ENCODE results near the gene KRT8. TPM values are rescaled to one million over a fixed set of nuclear protein-coding genes. Genes with fewer than 3 reads are reported as not detected.

Gene KRT8
- total RNA-seq, 1 experiment from 2014 or later = not detected

GRCh38 chr12:52870361-52871290 lies 34.2 kb downstream of the KRT8 start:
- DNase-seq = peak; percentile 87
- peaks cover 9% of the 10 kb centered on the region for H4K20me1 ChIP-seq (ENCODE audit: insufficient read depth, low read depth, low read length)
- H3K9ac ChIP-seq (ENCODE audit: low read length) = peak overlapping the region; percentile 4; the same call in 1 of the 2 replicates
- H2AFZ ChIP-seq (ENCODE audit: low read length) = no peak overlapping the region
- H3K4me1 ChIP-seq (ENCODE audit: low read length) = peaks cover 17% of the 10 kb centered on the region
- no peak overlapping the region for H3K27ac ChIP-seq (ENCODE audit: low read length)
- peak overlapping the region; percentile 24; the same call in 1 of the 2 replicates for H3K4me3 ChIP-seq (ENCODE audit: low read length)
- H3K36me3 ChIP-seq (ENCODE audit: insufficient read depth, low read length) = no peaks in the 10 kb centered on the region
- H3K4me2 ChIP-seq (ENCODE audit: low read depth, low read length, poor library complexity, severe bottlenecking) = peak overlapping the region; percentile 62
- H3K79me2 ChIP-seq (ENCODE audit: low read length) = no peaks in the 10 kb centered on the region
- no peaks in the 10 kb centered on the region for H3K9me3 ChIP-seq (ENCODE audit: low read length)
- no peaks in the 10 kb centered on the region for H3K27me3 ChIP-seq (ENCODE audit: low read length)
- H3K9me2 ChIP-seq (replicated peaks; ENCODE audit: insufficient read depth, low read length) = no peaks in the 10 kb centered on the region

GRCh38 chr12:52867642-52868041 lies 37.2 kb downstream of the KRT8 start:
- Histone ChIP-seq H3K9me3 (ENCODE audit: low read length) (no peaks in the 10 kb centered on the region), H3K27ac (ENCODE audit: low read length) (no peak overlapping the region), H3K79me2 (ENCODE audit: low read length) (no peaks in the 10 kb centered on the region), H3K4me3 (ENCODE audit: low read length) (no peak overlapping the region), H2AFZ (ENCODE audit: low read length) (no peak overlapping the region), H3K4me1 (ENCODE audit: low read length) (peaks cover 17% of the 10 kb centered on the region), H3K36me3 (ENCODE audit: insufficient read depth, low read length) (no peaks in the 10 kb centered on the region), H4K20me1 (ENCODE audit: insufficient read depth, low read depth, low read length) (peaks cover 9% of the 10 kb centered on the region), H3K4me2 (ENCODE audit: low read depth, low read length, poor library complexity, severe bottlenecking) (no peak overlapping the region), H3K27me3 (ENCODE audit: low read length) (no peaks in the 10 kb centered on the region), H3K9me2 (replicated peaks; ENCODE audit: insufficient read depth, low read length) (no peaks in the 10 kb centered on the region), H3K9ac (ENCODE audit: low read length) (no peak overlapping the region)
- no peak for DNase-seq

DNA sequence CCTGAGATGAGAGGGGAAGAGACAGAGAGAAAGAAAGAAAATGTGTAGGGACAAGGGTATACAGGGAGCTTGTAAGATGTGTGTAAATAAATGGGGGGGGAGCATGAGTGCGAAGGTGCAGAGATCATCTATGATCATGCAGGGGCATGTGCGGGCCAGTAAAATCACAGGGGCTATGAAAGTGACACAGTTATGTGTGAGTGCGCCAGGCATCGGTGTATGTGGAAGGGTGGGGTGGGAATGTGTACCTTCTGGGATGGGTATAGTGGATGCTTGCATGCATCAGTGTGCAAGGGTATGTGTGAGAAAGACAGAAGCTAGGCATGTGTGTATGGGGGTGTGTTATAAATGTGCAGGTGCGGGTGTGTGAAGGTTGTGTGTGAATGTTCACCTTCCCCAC lies 37.7 kb downstream of the KRT8 start:
- Histone ChIP-seq H3K9ac (ENCODE audit: low read length) (no peak overlapping the region), H3K4me1 (ENCODE audit: low read length) (peaks cover 17% of the 10 kb centered on the region), H3K9me2 (replicated peaks; ENCODE audit: insufficient read depth, low read length) (no peaks in the 10 kb centered on the region), H3K36me3 (ENCODE audit: insufficient read depth, low read length) (no peaks in the 10 kb centered on the region), H3K9me3 (ENCODE audit: low read length) (no peaks in the 10 kb centered on the region), H3K27me3 (ENCODE audit: low read length) (no peaks in the 10 kb centered on the region), H3K79me2 (ENCODE audit: low read length) (no peaks in the 10 kb centered on the region), H3K4me3 (ENCODE audit: low read length) (no peak overlapping the region), H3K4me2 (ENCODE audit: low read depth, low read length, poor library complexity, severe bottlenecking) (no peak overlapping the region), H4K20me1 (ENCODE audit: insufficient read depth, low read depth, low read length) (peaks cover 9% of the 10 kb centered on the region), H2AFZ (ENCODE audit: low read length) (no peak overlapping the region), H3K27ac (ENCODE audit: low read length) (no peak overlapping the region)
- no peak for DNase-seq

DNA sequence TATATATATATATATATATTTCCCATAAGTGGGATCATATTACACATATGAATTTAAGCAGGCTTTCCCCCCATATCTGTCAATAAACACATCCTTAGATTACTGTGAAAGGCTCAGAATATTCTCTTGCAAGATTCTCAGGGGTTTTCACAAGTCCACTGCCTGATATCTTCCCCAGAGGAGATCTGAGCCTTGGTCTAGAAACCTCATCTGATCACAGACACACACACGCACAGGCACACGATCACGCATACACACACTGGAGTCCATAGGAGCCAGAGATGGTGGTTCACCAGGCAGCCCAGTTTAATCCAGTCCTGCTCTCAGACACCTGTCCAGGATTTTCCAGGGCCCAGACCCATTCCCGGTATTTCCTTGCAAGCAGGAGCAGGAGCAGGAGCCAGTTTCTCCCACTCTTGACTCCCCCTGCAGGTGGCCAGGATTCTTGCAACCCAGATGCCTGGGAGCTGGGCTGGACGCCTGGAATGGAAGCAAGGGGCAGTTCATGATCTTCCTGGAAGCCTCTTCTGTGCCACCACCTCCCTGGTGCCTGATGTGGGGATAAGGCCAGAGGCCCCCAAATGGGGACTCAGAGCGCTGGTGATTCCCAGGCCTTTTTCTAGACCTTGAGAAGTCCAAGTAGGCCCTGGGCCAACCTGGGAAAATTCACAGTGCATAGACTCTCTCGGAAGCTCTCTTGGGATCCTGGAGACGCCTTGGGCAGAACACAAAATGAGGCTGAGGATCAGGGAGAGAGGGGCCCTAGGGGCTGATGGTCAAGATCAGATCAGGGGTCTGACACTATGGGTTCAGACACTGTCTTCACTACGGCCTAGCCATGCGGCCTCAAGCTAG lies 39.6 kb downstream of the KRT8 start:
- Histone ChIP-seq H3K27me3 (ENCODE audit: low read length) (no peaks in the 10 kb centered on the region), H3K4me3 (ENCODE audit: low read length) (no peak overlapping the region), H2AFZ (ENCODE audit: low read length) (no peak overlapping the region), H3K27ac (ENCODE audit: low read length) (no peak overlapping the region), H4K20me1 (ENCODE audit: insufficient read depth, low read depth, low read length) (peaks cover 9% of the 10 kb centered on the region), H3K4me1 (ENCODE audit: low read length) (peaks cover 11% of the 10 kb centered on the region), H3K4me2 (ENCODE audit: low read depth, low read length, poor library complexity, severe bottlenecking) (no peak overlapping the region), H3K36me3 (ENCODE audit: insufficient read depth, low read length) (no peaks in the 10 kb centered on the region), H3K9ac (ENCODE audit: low read length) (no peak overlapping the region), H3K79me2 (ENCODE audit: low read length) (no peaks in the 10 kb centered on the region), H3K9me2 (replicated peaks; ENCODE audit: insufficient read depth, low read length) (no peaks in the 10 kb centered on the region), H3K9me3 (ENCODE audit: low read length) (no peaks in the 10 kb centered on the region)
- peak; percentile 57 for DNase-seq

- H3K4me1 ChIP-seq (ENCODE audit: low read length) = no peaks in the 10 kb centered on the region
- H3K4me2 ChIP-seq (ENCODE audit: low read depth, low read length, poor library complexity, severe bottlenecking) = no peak overlapping the region
- H3K36me3 ChIP-seq (ENCODE audit: insufficient read depth, low read length) = no peaks in the 10 kb centered on the region
- DNase-seq = no peak
- H3K9me2 ChIP-seq (replicated peaks; ENCODE audit: insufficient read depth, low read length) = no peaks in the 10 kb centered on the region
- no peaks in the 10 kb centered on the region for H3K79me2 ChIP-seq (ENCODE audit: low read length)
- H2AFZ ChIP-seq (ENCODE audit: low read length) = no peak overlapping the region
- no peak overlapping the region for H3K9ac ChIP-seq (ENCODE audit: low read length)
- no peaks in the 10 kb centered on the region for H3K9me3 ChIP-seq (ENCODE audit: low read length)
- no peaks in the 10 kb centered on the region for H3K27me3 ChIP-seq (ENCODE audit: low read length)
- no peaks in the 10 kb centered on the region for H4K20me1 ChIP-seq (ENCODE audit: insufficient read depth, low read depth, low read length)
- H3K27ac ChIP-seq (ENCODE audit: low read length) = no peak overlapping the region
- H3K4me3 ChIP-seq (ENCODE audit: low read length) = no peak overlapping the region
These were observed 42.9 kb downstream of the KRT8 start for GRCh38 chr12:52862023-52862422.

- Histone ChIP-seq H3K4me2 (ENCODE audit: low read depth, low read length, poor library complexity, severe bottlenecking) (no peak overlapping the region), H3K9ac (ENCODE audit: low read length) (no peak overlapping the region), H2AFZ (ENCODE audit: low read length) (no peak overlapping the region), H4K20me1 (ENCODE audit: insufficient read depth, low read depth, low read length) (no peaks in the 10 kb centered on the region), H3K9me3 (ENCODE audit: low read length) (no peaks in the 10 kb centered on the region), H3K4me1 (ENCODE audit: low read length) (no peaks in the 10 kb centered on the region), H3K27me3 (ENCODE audit: low read length) (no peaks in the 10 kb centered on the region), H3K36me3 (ENCODE audit: insufficient read depth, low read length) (no peaks in the 10 kb centered on the region), H3K79me2 (ENCODE audit: low read length) (no peaks in the 10 kb centered on the region), H3K4me3 (ENCODE audit: low read length) (no peak overlapping the region), H3K9me2 (replicated peaks; ENCODE audit: insufficient read depth, low read length) (no peaks in the 10 kb centered on the region), H3K27ac (ENCODE audit: low read length) (no peak overlapping the region)
- DNase-seq = no peak
These were observed 43.4 kb downstream of the KRT8 start for GRCh38 chr12:52861511-52861910.

DNA sequence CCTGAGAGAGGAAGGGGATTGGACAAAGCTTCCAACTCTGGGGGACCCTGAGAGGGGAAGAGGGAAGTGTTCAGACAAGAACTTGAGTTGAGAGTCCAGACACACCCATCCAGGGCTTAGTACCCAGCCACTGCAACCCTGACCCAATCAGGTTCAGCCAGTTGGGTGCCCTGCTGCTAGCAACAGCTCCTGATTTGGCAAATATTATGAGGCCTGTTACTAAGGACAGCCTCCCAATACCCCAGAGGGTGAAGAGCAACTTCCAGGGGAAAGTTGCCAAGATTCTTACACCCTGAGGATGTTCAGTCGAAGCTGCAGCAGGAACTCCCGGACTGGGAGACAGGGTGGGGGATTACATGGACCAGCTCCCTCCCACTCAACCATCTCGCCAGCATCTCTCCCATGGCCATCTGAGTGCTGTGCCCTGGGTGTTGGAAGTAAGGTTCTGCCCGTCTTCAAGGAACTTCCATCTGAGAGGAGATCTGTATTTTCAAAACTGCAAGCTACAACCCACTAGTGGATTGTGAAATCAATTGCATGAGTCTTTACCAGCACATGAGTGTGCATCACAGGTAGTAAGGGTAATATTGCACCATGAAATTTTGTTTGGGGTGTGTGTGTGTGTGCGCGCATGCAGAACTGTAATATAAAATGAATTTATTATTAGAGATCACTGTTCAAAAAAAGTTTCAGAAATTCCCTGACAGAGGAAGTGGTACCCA lies 44.6 kb downstream of the KRT8 start:
- Histone ChIP-seq H3K79me2 (ENCODE audit: low read length) (no peaks in the 10 kb centered on the region), H3K4me3 (ENCODE audit: low read length) (no peak overlapping the region), H3K9ac (ENCODE audit: low read length) (no peak overlapping the region), H3K27ac (ENCODE audit: low read length) (no peak overlapping the region), H2AFZ (ENCODE audit: low read length) (no peak overlapping the region), H3K9me2 (replicated peaks; ENCODE audit: insufficient read depth, low read length) (no peaks in the 10 kb centered on the region), H3K36me3 (ENCODE audit: insufficient read depth, low read length) (no peaks in the 10 kb centered on the region), H4K20me1 (ENCODE audit: insufficient read depth, low read depth, low read length) (no peaks in the 10 kb centered on the region), H3K9me3 (ENCODE audit: low read length) (no peaks in the 10 kb centered on the region), H3K4me2 (ENCODE audit: low read depth, low read length, poor library complexity, severe bottlenecking) (no peak overlapping the region), H3K4me1 (ENCODE audit: low read length) (no peaks in the 10 kb centered on the region), H3K27me3 (ENCODE audit: low read length) (no peaks in the 10 kb centered on the region)
- DNase-seq = no peak

Measured in Karpas-422 (cell line).